T-helper 1 cell treated with Interleukin-12 subunit alpha and Interleukin-12 subunit beta and Interleukin-4 antibody, amounts not matched to agents 30 μg/mL and 1 μg/mL, for 36 hours (primary cell): Measurements from ENCODE around the gene NHERF2.
"Not testable (repeated sequence)": the region's sequence is repeated elsewhere in the genome, so short reads cannot be mapped to it uniquely, and the experiment has no call there.

Source experiments
- H3K27ac Mint-ChIP-seq: one replicate; pipeline ENCODE4 v1.8.0; 2021; ENCODE audit warnings: mild to moderate bottlenecking, mixed read lengths
- H3K27me3 Mint-ChIP-seq: one replicate; pipeline ENCODE4 v1.8.0; 2021; ENCODE audit warnings: low read depth, mixed read lengths
- H3K36me3 Mint-ChIP-seq: one replicate; pipeline ENCODE4 v1.8.0; 2021; ENCODE audit warnings: low read depth, mixed read lengths
- H3K4me1 Mint-ChIP-seq: one replicate; pipeline ENCODE4 v1.8.0; 2021; ENCODE audit warnings: low read depth, mixed read lengths
- H3K4me3 Mint-ChIP-seq: one replicate; pipeline ENCODE4 v1.8.0; 2021; ENCODE audit warnings: mild to moderate bottlenecking, moderate library complexity, mixed read lengths
- H3K9me3 Mint-ChIP-seq: one replicate; pipeline ENCODE4 v1.8.0; 2021; ENCODE audit warnings: mixed read lengths

Gene NHERF2

DNA sequence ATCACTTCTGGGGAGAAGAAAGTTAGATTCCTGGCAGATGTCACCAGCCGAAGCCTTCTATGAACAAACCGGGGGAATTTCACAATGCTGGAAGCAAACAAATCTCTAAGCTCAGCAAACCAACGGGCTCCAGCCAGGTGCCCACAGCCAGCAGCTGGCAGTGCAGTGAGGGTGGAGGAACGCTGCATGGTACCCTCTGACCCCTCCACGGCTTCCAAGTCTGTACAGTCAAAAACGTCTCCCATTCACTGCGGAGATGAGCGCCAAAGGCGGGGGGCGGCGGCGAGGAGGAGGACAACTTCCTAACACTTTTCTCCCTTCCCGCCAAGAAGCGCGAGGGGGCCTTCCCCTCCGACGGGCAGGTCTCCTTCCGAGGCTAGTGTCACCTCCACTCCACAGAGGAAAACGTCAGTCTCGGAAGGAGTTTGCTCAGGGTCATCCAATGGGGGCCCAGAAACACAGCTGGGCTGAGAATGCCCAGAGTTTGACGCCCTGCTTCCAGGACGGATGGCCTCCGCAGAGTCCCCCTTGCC, 18.0 kb upstream of the NHERF2 start:
- Mint-ChIP-seq H3K36me3 (peaks cover 11% of the 10 kb centered on the region), H3K27ac (peak overlapping the region; percentile 83), H3K4me3 (peak overlapping the region; percentile 84), H3K4me1 (peaks cover 26% of the 10 kb centered on the region), H3K9me3 (no peaks in the 10 kb centered on the region), H3K27me3 (no peaks in the 10 kb centered on the region)

DNA sequence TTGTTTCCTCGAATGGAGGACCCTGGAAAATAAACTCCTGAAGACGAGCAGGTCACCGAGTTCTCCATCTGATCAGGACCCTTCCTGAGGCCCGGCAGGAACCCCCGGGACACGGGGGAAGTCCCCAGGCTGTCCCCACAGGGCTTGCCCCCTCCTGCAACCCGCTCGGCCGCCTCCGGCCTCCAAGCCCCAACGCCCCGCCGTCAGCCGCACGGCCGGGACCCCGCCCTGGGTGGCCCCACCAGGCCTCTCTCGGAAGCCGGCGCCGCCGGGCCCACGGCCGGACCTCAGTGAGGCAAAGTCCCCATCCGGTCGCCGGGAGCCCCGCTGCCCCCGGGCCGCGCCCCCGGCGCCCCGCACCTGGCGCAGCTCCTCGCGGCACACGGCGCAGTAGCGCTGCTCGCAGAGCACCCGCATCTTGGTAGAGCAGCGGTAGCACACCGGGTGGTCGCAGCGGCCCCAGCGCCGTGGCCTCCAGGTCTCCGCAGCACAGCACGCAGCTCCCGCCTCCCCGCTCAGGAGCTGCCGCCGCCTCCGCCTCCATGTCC, 17.5 kb upstream of the NHERF2 start:
- Mint-ChIP-seq H3K4me1 (peaks cover 26% of the 10 kb centered on the region), H3K27me3 (no peaks in the 10 kb centered on the region), H3K36me3 (peaks cover 11% of the 10 kb centered on the region), H3K9me3 (no peaks in the 10 kb centered on the region), H3K27ac (peak overlapping the region; percentile 83), H3K4me3 (peak overlapping the region; percentile 84)

DNA sequence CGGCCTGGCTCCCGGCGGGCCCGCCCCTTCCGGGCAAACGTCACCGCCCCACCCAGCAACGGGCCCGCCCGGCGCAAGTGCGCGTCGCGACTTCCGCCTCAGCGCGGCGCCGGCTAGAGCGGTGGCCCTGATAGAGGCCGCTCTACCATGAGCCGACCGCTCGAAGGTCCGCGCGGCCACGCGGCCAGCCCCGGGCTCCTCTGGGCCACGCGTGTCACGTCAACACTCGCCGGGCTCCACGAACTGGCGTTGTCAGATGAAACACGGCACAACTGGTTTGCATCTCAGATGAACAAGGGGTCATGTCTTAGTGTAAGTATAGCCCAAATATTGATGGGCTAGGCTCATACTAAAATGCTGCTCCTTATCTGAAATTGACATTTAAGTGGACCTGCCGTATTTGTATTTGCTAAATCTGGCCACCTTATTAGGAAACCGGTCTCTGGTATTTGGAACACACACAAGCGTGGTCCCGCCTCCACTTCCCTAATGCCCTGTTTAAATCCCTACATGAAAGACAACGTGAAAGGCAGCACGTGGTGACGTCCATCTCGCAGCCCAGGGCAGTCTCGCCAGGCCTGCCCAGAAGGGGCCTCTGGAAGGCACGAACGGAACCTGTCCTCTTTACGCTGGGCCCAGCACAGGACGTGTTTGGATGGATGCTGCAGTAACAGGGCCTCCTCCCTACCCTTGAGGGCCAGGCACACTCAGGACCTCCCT, 16.8 kb upstream of the NHERF2 start, which contains the start of gene ZNF598:
Gene ZNF598, minus strand, starts transcription at position 31 of the 720 bp plus-strand sequence.
- Mint-ChIP-seq H3K4me1 (peaks cover 26% of the 10 kb centered on the region), H3K27ac (peak within 1 kb of the TSS; percentile 95), H3K9me3 (no peaks in the 10 kb centered on the region), H3K36me3 (peaks cover 11% of the 10 kb centered on the region), H3K4me3 (peak within 1 kb of the TSS; percentile 91), H3K27me3 (no peaks in the 10 kb centered on the region)

DNA sequence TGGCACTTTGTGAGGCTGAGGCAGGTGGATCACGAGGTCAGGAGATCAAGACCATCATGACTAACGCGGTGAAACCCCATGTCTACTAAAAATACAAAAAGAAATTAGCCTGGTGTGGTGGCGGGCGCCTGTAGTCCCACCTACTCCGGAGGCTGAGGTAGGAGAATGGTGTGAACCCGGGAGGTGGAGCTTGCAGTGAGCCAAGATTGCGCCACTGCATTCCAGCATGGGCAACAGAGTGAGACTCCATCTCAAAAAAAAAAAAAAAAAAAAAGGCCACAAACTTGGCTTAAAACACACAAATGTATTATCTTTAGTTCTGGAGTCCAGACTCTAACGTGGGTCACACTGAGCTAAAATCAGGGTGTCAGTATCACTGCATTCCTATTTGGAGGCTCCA, 15.0 kb upstream of the NHERF2 start:
- not testable (repeated sequence) for H3K9me3 Mint-ChIP-seq, H3K27me3 Mint-ChIP-seq

DNA sequence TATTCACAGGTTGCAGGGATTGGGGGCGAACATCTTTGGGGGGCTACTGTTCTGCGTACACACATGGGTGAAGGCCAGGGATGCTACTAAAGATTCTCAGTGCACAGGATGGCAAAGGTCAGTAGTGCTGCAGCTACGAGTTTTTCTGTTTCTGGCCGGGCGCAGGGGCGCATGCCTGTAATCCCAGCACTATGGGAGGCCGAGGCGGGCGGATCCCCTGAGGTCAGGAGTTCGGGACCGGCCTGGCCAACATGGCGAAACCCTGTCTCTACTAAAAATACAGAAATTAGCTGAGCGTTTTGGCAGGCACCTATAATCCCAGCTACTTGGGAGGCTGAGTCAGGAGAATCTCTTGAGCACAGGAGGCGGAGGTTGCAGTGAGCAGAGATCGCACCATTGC, 13.2 kb upstream of the NHERF2 start:
- Mint-ChIP-seq H3K36me3 (peaks cover 5% of the 10 kb centered on the region), H3K9me3 (no peaks in the 10 kb centered on the region), H3K4me1 (peaks cover 8% of the 10 kb centered on the region), H3K27me3 (peaks cover 5% of the 10 kb centered on the region), H3K27ac (no peak overlapping the region), H3K4me3 (no peak overlapping the region)

More for the DNA sequence above, 15.0 kb upstream of the NHERF2 start:
- Mint-ChIP-seq H3K4me1 (peaks cover 22% of the 10 kb centered on the region), H3K36me3 (peaks cover 11% of the 10 kb centered on the region)
- not testable (repeated sequence) for H3K4me3 Mint-ChIP-seq, H3K27ac Mint-ChIP-seq

DNA sequence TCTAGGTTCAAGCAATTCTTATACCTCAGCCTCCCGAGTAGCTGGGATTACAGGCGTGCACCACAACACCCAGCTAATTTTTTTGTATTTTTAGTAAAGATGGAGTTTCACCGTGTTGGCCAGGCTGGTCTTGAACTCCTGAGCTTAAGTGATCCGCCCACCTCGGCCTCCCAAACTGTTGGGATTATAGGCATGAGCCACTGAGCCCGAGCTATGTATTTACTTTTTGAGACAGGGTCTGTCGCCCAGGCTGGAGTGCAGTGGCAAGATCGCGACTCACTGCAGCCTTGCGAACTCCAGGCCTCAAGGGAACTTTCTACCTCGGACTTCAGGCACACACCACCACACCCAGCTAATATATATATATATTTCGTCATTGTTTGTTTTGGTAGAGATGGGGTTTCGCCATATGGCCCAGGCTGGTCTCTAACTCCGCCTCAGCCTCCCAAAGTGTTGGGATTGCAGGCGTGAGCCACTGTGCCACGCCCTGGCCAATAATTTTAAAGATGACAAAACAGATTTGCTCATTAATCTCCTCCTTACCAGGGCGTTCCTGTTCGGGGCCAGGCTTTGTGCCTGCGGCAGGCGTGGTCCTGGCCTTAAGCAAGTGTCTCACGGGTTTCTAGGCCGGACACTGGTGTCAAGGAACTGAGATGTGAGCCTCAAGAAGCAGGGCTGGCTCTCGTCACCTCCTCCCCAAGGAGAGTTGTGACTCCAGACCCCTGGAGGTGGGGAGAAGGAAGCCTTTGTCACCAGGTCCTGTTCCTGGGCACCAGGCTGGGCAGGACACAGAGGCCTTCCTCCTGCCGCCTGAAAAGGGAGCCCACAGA, 11.4 kb upstream of the NHERF2 start:
- H3K27me3 Mint-ChIP-seq, result peaks cover 12% of the 10 kb centered on the region
- peaks cover under 1% of the 10 kb centered on the region for H3K4me1 Mint-ChIP-seq
- no peak overlapping the region for H3K4me3 Mint-ChIP-seq
- no peaks in the 10 kb centered on the region for H3K36me3 Mint-ChIP-seq
- H3K9me3 Mint-ChIP-seq, result no peaks in the 10 kb centered on the region
- H3K27ac Mint-ChIP-seq, result no peak overlapping the region

DNA sequence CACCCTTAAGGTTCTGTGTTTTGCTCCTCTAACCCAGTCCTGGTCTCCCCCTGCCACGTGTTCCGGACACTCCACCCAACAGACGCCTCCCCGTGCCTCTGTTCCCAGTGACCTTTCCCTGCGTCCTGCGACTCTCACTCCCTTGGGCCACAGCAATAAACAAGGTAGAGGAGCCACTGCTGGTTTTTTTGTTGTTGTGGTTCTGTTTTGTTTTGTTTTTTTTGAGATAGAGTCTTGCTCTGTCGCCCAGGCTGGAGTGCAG, 10.8 kb upstream of the NHERF2 start:
- Mint-ChIP-seq H3K4me3 (no peak overlapping the region), H3K27ac (no peak overlapping the region), H3K9me3 (no peaks in the 10 kb centered on the region), H3K4me1 (no peaks in the 10 kb centered on the region), H3K36me3 (no peaks in the 10 kb centered on the region), H3K27me3 (peaks cover 18% of the 10 kb centered on the region)

DNA sequence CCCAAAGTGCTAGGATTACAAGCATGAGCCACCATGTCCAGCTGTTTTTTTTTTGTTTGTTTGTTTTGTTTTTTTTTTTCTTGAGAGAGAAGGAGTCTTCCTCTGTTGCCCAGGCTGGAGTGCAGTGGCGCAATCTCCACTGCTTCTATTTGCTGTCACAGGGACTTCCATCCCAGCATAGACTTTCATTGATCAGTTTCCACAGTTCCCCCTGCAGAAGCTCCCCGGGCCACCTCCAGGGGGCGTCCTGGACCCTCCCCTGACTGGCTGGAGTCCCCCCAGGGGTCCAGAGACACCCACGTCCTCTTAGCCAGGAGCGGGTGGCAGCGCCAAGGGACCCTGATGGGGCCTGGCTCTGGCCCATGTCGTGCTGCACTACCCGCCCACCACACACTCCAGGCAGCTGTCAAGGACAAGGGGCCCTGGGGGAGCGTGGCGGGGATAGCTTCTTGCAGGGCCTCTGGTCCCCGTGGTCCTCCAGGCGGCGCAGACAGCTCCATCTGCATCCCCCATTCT, 10.2 kb upstream of the NHERF2 start:
- Mint-ChIP-seq H3K4me3 (no peak overlapping the region), H3K27me3 (peaks cover 23% of the 10 kb centered on the region), H3K27ac (no peak overlapping the region), H3K9me3 (no peaks in the 10 kb centered on the region), H3K36me3 (no peaks in the 10 kb centered on the region), H3K4me1 (no peaks in the 10 kb centered on the region)

DNA sequence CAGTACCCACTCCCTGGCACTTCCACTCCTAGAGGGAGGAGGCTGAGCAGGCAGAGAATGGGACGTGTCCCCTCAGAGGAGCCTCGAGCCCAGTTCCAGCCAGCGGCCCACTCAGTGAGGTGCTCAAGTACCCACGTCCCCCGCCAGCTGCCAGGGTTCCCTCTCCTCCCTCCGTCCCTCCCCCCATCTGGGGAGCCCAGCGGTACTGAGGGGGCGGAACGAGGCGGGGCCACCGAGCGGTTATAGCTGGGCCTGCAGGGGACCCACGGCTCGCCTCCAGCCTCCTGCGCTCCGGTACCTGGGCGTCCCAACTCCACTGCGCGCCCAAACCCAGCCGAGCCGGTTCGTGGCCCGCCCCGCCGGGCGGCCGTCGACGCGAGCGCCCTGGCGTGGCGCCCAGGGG, 7.2 kb upstream of the NHERF2 start, which contains the start of gene NPW:
Gene NPW, plus strand, starts transcription at position 268 of the 403 bp plus-strand sequence.
- Mint-ChIP-seq H3K4me3 (no peak within 1 kb of the TSS), H3K27me3 (peaks cover 34% of the 10 kb centered on the region), H3K27ac (no peak within 1 kb of the TSS)

DNA sequence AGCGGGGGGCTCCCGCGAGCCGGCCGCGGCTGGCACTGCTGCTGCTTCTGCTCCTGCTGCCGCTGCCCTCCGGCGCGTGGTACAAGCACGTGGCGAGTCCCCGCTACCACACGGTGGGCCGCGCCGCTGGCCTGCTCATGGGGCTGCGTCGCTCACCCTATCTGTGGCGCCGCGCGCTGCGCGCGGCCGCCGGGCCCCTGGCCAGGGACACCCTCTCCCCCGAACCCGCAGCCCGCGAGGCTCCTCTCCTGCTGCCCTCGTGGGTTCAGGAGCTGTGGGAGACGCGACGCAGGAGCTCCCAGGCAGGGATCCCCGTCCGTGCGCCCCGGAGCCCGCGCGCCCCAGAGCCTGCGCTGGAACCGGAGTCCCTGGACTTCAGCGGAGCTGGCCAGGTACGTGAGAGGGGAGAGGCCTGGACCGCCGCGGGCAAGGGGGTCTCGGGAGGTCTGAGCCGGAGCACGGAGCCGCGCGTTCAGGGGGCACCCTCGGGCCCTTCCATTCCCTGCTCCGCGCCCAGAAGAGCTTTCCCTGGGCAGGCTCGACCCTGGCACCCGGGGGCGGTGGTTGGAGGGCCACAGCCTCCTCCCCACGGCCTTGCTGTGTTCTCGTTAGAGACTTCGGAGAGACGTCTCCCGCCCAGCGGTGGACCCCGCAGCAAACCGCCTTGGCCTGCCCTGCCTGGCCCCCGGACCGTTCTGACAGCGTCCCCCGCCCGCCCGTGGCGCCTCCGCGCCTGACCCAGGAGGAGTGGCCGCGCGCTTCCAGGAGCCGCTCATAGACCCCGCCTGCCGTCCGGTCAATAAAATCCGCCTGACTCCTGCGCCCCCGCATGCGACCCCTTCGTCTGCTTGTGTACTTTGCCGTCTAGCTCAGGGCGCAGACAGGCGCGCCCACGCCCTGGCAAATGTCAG, 6.5 kb upstream of the NHERF2 start:
- Mint-ChIP-seq H3K4me1 (no peaks in the 10 kb centered on the region), H3K9me3 (no peaks in the 10 kb centered on the region), H3K27ac (no peak overlapping the region), H3K27me3 (peaks cover 34% of the 10 kb centered on the region), H3K4me3 (no peak overlapping the region), H3K36me3 (no peaks in the 10 kb centered on the region)

More for the DNA sequence above, 7.2 kb upstream of the NHERF2 start, which contains the start of gene NPW:
- Mint-ChIP-seq H3K9me3 (no peaks in the 10 kb centered on the region), H3K4me1 (no peaks in the 10 kb centered on the region), H3K36me3 (no peaks in the 10 kb centered on the region)

DNA sequence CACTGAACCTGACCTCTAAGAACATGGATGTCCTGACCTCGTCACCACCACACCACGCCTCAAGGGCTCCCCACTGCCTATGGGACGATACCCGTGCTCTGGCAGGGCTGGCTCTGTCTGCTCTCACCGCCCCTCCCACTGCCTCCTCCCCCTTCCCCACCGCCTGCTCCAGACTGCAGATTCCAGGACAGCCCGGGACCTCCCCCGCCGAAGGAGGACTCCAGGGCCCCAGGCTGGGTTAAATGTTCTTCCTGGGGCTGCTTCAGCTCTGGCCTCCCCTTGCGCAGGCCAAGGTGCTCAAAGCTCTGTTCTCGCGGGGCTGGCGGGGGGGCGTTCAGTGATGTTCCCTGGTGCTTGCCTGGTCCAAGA, 4.0 kb upstream of the NHERF2 start:
- Mint-ChIP-seq H3K9me3 (no peaks in the 10 kb centered on the region), H3K36me3 (no peaks in the 10 kb centered on the region), H3K4me1 (peaks cover 2% of the 10 kb centered on the region), H3K27ac (no peak overlapping the region), H3K27me3 (peaks cover 43% of the 10 kb centered on the region), H3K4me3 (peak overlapping the region; percentile 72)

DNA sequence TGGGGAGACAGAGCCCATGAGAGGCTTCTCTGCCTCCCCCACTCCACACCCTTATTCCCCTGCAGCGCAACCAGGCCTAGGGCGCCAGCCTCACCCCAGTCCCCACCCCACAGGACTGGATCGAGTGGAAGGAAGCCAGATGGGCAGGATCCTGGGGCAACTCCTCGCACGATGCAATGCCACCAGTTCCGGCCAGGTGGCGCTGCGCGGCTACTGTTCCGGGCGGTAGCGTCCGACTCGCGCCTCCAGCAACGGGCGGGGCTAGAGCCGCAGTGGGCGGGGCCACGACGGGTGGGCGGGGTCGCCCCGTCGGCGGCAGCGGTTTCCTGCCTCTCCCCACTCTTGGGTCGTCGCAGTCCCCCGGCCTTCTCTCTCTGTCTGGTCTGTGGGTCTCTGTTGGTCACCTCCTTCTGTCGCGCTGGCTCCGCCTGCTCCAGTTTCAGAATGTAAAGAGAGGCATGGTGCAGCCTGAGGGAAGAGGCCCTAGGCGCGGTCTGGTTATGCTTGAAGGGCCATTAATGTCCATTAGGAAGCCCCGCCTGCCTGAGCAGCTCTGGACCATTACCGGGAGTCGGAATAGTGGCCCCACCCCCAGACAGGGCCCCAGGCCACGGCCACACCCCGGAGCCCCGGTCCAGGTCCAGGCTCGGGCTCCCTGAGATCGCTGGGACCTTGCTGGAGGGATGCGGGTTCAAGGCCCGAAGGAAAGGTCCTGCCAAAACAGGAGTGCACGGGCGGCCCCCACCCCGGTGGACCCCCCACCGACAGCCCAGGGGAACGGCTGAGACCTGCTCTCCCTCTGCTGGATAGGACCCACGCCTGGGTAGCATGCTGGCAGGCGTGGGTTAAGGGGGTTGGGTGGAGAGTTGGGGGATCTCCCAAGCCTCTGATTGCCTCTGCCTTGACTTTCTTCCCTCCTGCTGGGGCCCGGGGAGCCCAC, 3.3 kb upstream of the NHERF2 start:
- H3K27ac Mint-ChIP-seq, result no peak overlapping the region
- H3K4me3 Mint-ChIP-seq, result peak overlapping the region; percentile 72
- H3K9me3 Mint-ChIP-seq, result no peaks in the 10 kb centered on the region
- H3K27me3 Mint-ChIP-seq, result peaks cover 45% of the 10 kb centered on the region
- H3K4me1 Mint-ChIP-seq, result peaks cover 2% of the 10 kb centered on the region
- H3K36me3 Mint-ChIP-seq, result no peaks in the 10 kb centered on the region

DNA sequence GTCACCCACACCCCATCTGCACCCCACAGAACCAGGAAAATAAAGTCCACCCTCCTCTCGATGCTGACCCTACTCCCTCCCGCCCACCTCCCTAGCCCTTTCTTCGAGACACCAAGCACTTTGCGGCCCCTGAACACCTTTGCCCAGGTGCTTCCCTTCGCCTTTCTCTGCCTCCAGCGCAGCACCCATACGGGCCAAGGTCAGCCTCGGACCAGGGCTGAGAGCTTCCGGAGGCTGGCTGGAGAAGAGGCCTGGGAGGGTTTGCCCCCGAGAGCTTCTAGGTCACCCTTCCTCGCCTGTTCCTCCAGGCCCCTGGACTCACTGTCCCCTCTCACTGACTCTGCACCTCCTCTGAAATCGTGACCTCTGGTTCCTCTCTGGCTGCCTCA, 2.7 kb upstream of the NHERF2 start:
- H3K4me1 Mint-ChIP-seq, result peaks cover 2% of the 10 kb centered on the region
- H3K27me3 Mint-ChIP-seq, result peaks cover 44% of the 10 kb centered on the region
- H3K36me3 Mint-ChIP-seq, result no peaks in the 10 kb centered on the region
- H3K9me3 Mint-ChIP-seq, result no peaks in the 10 kb centered on the region
- peak overlapping the region; percentile 10 for H3K27ac Mint-ChIP-seq
- H3K4me3 Mint-ChIP-seq, result no peak overlapping the region
